WTC11 (cell line): ENCODE measurements around the gene CD93.

Source experiments
- MYBL2 ChIP-seq: sonication (generic); formaldehyde crosslinking; IDR thresholded peaks from 2 replicates; pipeline ENCODE4 v1.8.1; 2023; ENCODE audit warnings: mild to moderate bottlenecking, moderate library complexity, missing genetic modification reagents
- TCF7 ChIP-seq: sonication (generic); formaldehyde crosslinking; IDR thresholded peaks from 2 replicates; pipeline ENCODE4 v1.8.0; 2022; ENCODE audit warnings: mild to moderate bottlenecking, low read depth, missing genetic modification reagents, moderate library complexity
- ZNF232 ChIP-seq: sonication (generic); formaldehyde crosslinking; IDR thresholded peaks from 2 replicates; pipeline ENCODE4 v1.8.0; 2022; ENCODE audit warnings: mild to moderate bottlenecking, missing genetic modification reagents
- TF ChIP-seq, protein P1 (sequence below): fragments of 200-600 bp; IDR thresholded peaks from 2 replicates; pipeline ENCODE4 v1.8.0; 2022; ENCODE audit warnings: antibody characterized with exemption

DNA sequence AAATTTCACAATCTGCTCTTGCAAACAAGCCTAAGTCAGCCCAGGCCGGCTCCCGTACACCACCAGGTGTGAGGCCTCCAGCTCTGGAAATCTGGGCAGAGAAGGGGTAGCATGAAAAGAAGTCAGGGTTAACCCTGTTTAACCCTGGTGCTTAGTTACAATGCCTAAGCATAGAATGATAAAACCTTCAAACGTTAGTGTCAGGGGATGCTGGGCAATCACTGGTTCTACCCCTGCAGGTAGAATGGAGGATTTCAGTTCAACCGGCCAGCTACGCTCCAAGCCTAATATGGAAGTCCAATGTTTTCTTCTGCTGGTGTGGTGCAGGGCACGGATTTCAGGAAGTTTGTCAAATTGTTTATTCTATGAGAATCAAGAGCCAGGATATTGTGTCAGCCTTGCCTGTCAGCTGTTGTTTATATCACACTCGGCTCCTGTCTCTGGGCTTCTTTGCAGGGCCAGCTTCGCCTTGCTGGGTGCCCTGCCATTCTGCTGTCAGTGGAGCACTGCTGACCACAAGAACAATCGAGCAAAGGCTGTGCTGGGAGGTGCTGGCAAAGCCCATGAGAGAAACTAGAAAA, 20.2 kb upstream of the CD93 start:
- TF ChIP-seq, protein P1, sequence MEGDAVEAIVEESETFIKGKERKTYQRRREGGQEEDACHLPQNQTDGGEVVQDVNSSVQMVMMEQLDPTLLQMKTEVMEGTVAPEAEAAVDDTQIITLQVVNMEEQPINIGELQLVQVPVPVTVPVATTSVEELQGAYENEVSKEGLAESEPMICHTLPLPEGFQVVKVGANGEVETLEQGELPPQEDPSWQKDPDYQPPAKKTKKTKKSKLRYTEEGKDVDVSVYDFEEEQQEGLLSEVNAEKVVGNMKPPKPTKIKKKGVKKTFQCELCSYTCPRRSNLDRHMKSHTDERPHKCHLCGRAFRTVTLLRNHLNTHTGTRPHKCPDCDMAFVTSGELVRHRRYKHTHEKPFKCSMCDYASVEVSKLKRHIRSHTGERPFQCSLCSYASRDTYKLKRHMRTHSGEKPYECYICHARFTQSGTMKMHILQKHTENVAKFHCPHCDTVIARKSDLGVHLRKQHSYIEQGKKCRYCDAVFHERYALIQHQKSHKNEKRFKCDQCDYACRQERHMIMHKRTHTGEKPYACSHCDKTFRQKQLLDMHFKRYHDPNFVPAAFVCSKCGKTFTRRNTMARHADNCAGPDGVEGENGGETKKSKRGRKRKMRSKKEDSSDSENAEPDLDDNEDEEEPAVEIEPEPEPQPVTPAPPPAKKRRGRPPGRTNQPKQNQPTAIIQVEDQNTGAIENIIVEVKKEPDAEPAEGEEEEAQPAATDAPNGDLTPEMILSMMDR: no peak
- TF ChIP-seq MYBL2 (CRISPR knock-in tag): no peak
- TF ChIP-seq TCF7 (CRISPR knock-in tag): no peak
- no peak for TF ChIP-seq ZNF232 (CRISPR knock-in tag)
